CD14-positive monocyte (primary cell): ENCODE measurements around the gene DNAH2. TPM values are rescaled to one million over a fixed set of nuclear protein-coding genes. Genes with fewer than 3 reads are reported as not detected.

ENCODE experiments used
- DNase-seq, 3 donors: peaks; one replicate each; pipeline ENCODE4 v3.0.0-alpha.2; 2011 to 2022
- H2AFZ ChIP-seq: 2 replicates; pipeline ENCODE4 v1.6.0; 2012; ENCODE audit warnings: mild to moderate bottlenecking, low read depth, low read length, inconsistent platforms; ENCODE audit not compliant: insufficient read depth, poor library complexity, severe bottlenecking
- H3K27ac ChIP-seq, 2 donors: 1 replicate in 1 of 2; 2 replicates in 1 of 2; pipeline ENCODE4 v1.5.1; 2012 to 2013; ENCODE audit warnings: low read length in 2 of 2, control low read depth in 1 of 2, inconsistent platforms in 1 of 2, low read depth in 1 of 2, mild to moderate bottlenecking in 1 of 2
- H3K27me3 ChIP-seq, 2 donors: one replicate each; pipeline versions ENCODE4 v1.6.0 to v1.6.1; 2011 to 2013; ENCODE audit warnings: low read length in 2 of 2; ENCODE audit not compliant: control insufficient read depth in 2 of 2, insufficient read depth in 2 of 2
- H3K36me3 ChIP-seq, 2 donors: replicated peaks in 1 of 2; 1 replicate in 1 of 2; 2 replicates in 1 of 2; pipeline versions ENCODE4 v1.5.1 to v1.6.1; 2012 to 2013; ENCODE audit warnings: low read length in 2 of 2, control low read depth in 1 of 2, inconsistent platforms in 1 of 2, mild to moderate bottlenecking in 1 of 2; ENCODE audit not compliant: insufficient read depth in 2 of 2, control insufficient read depth in 1 of 2
- H3K4me1 ChIP-seq, 2 donors: 1 replicate in 1 of 2; 2 replicates in 1 of 2; pipeline versions ENCODE4 v1.5.1 to v1.6.1; 2012 to 2013; ENCODE audit warnings: low read length in 2 of 2, control low read depth in 1 of 2, inconsistent platforms in 1 of 2, mild to moderate bottlenecking in 1 of 2, moderate library complexity in 1 of 2; ENCODE audit not compliant: insufficient read depth in 2 of 2, control insufficient read depth in 1 of 2
- H3K4me2 ChIP-seq: replicated peaks from 2 replicates; pipeline ENCODE3; 2012; ENCODE audit warnings: low read length, moderate library complexity, mild to moderate bottlenecking; ENCODE audit not compliant: poor library complexity, severe bottlenecking; ENCODE audit errors: extremely low read depth
- H3K4me3 ChIP-seq, 3 experiments: fragments of 200-600 bp in 1 of 3; sonication (generic) in 1 of 3; replicated peaks in 1 of 3; 1 replicate in 2 of 3; 2 replicates in 1 of 3; pipeline ENCODE4 v1.5.1; 2011 to 2013; ENCODE audit warnings: low read length in 3 of 3, mild to moderate bottlenecking in 3 of 3, control low read depth in 2 of 3, low read depth in 2 of 3, inconsistent platforms in 1 of 3, moderate library complexity in 1 of 3
- H3K79me2 ChIP-seq: 2 replicates; pipeline ENCODE4 v1.6.0; 2012; ENCODE audit warnings: mild to moderate bottlenecking, control low read depth, inconsistent platforms, low read length, moderate library complexity; ENCODE audit not compliant: insufficient read depth
- H3K9ac ChIP-seq: 2 replicates; pipeline ENCODE4 v1.6.0; 2017; ENCODE audit warnings: low read length, mild to moderate bottlenecking; ENCODE audit not compliant: insufficient read depth, poor library complexity, severe bottlenecking
- H3K9me3 ChIP-seq, 2 donors: replicated peaks in 1 of 2; 1 replicate in 1 of 2; 2 replicates in 1 of 2; pipeline versions ENCODE4 v1.5.1 to v1.6.1; 2012 to 2013; ENCODE audit warnings: low read length in 2 of 2, control low read depth in 1 of 2; ENCODE audit not compliant: control insufficient read depth in 1 of 2, insufficient read depth in 1 of 2
- H4K20me1 ChIP-seq: 2 replicates; pipeline ENCODE4 v1.6.0; 2012; ENCODE audit warnings: mild to moderate bottlenecking, low read length, control low read depth, moderate library complexity; ENCODE audit not compliant: insufficient read depth
- H3K27ac Mint-ChIP-seq, 7 donors: one replicate each; pipeline ENCODE4 v1.8.0; 2020; ENCODE audit warnings: mild to moderate bottlenecking in 7 of 7, mixed read lengths in 7 of 7, moderate library complexity in 6 of 7, inconsistent platforms in 2 of 7
- H3K27me3 Mint-ChIP-seq, 3 donors: one replicate each; pipeline ENCODE4 v1.8.0; 2021 to 2022; ENCODE audit warnings: low read depth in 3 of 3, mild to moderate bottlenecking in 3 of 3, mixed read lengths in 3 of 3, moderate library complexity in 3 of 3, inconsistent platforms in 1 of 3
- H3K36me3 Mint-ChIP-seq, 2 donors: one replicate each; pipeline ENCODE4 v1.8.0; 2020; ENCODE audit warnings: mixed read lengths in 2 of 2, inconsistent platforms in 1 of 2, mild to moderate bottlenecking in 1 of 2
- H3K4me1 Mint-ChIP-seq: one replicate; pipeline ENCODE4 v1.8.0; 2020; ENCODE audit warnings: mild to moderate bottlenecking, mixed read lengths
- H3K4me3 Mint-ChIP-seq, 2 donors: one replicate each; pipeline ENCODE4 v1.8.0; 2020; ENCODE audit warnings: mild to moderate bottlenecking in 2 of 2, mixed read lengths in 2 of 2, moderate library complexity in 1 of 2
- H3K9me3 Mint-ChIP-seq, 7 donors: one replicate each; pipeline ENCODE4 v1.8.0; 2020 to 2022; ENCODE audit warnings: mixed read lengths in 7 of 7, mild to moderate bottlenecking in 6 of 7, moderate library complexity in 6 of 7, inconsistent platforms in 2 of 7
- CTCF ChIP-seq: fragments of 200-600 bp; IDR thresholded peaks from one replicate; pipeline ENCODE4 v1.8.0; 2022; ENCODE audit warnings: antibody characterized with exemption, mild to moderate bottlenecking
- WGBS: methylation state at CpG from one replicate; pipeline ENCODE4 v1.1.5; 2013; ENCODE audit warnings: missing lambda C conversion rate; ENCODE audit not compliant: insufficient coverage; 5-methylcytosine and 5-hydroxymethylcytosine counted together
- intact Hi-C, 2 donors: fragments of 100-400 bp; cut with micrococcal nuclease; formaldehyde crosslinking; loops; one replicate each; pipeline versions ENCODE4 v1.15.0 to v1.15.1; 2023
- polyA plus RNA-seq, 3 donors: library from polyadenylated mRNA; depleted of rRNA in 1 of 3; unstranded in 2 of 3; stranded (reverse) in 1 of 3; fragments of 300-500 nt in 2 of 3; fragments of >200 nt in 1 of 3; fragmentation: Illumina TruSeq in 2 of 3; gene quantifications; 1 replicate in 2 of 3; 2 replicates in 1 of 3; pipeline ENCODE4 v1.2.3, GENCODE V29; 2012 to 2021

Gene DNAH2
- polyA plus RNA-seq, 3 donors = 0.03 to 0.15 TPM; not detected in 1

- Histone ChIP-seq H4K20me1 (peaks cover 66% of the 10 kb centered on the region), H3K9ac (no peak within 1 kb of the TSS), H3K27me3 (no peaks in the 10 kb centered on the region), H3K79me2 (peaks cover 43% of the 10 kb centered on the region), H2AFZ (no peak within 1 kb of the TSS), H3K9me3 (no peaks in the 10 kb centered on the region), H3K36me3 (peaks cover 42 to 55% of the 10 kb centered on the region in 2 donors), H3K4me2 (peak within 1 kb of the TSS; percentile 98), H3K4me1 (peaks cover 45 to 62% of the 10 kb centered on the region in 2 donors), H3K4me3 (peak within 1 kb of the TSS in 1 of 3 experiments; percentile 95), H3K27ac (peak within 1 kb of the TSS; percentile 94 to 95)
- no peak within 1 kb of the TSS for H3K4me3 Mint-ChIP-seq
- no peak for DNase-seq
- TF ChIP-seq CTCF = no peak
- peaks cover 43 to 64% of the 10 kb centered on the region in 2 donors for H3K36me3 Mint-ChIP-seq
- peaks cover 0 to 4% (median 2%) of the 10 kb centered on the region in 3 donors for H3K27me3 Mint-ChIP-seq
- intact Hi-C loops = no loop called here
- 89% methylated on average over 52 of the region's 57 CpGs for WGBS
- peak within 1 kb of the TSS in 2 of 7 donors; percentile 61 to 70 for H3K27ac Mint-ChIP-seq
- H3K4me1 Mint-ChIP-seq = peaks cover 13% of the 10 kb centered on the region
- H3K9me3 Mint-ChIP-seq = no peaks in the 10 kb centered on the region
These were observed 137.5 kb downstream of the DNAH2 start, which contains the start of gene TMEM88 for GRCh38 chr17:7854851-7855659. Gene TMEM88, plus strand, starts transcription at chr17:7855066. Its CDS starts 9 bp downstream, at chr17:7855075.

GRCh38 chr17:7855660-7856010, 138.1 kb downstream of the DNAH2 start:
- intact Hi-C loops = loop anchor here (2.0 kb wide), 3 partner anchors 13 to 33 kb away; partner anchors contain the start of gene KDM6B (in 1 of the 2)
- H3K9me3 ChIP-seq = no peaks in the 10 kb centered on the region
- H3K36me3 Mint-ChIP-seq = peaks cover 37 to 60% of the 10 kb centered on the region in 2 donors
- H3K4me3 ChIP-seq = peak overlapping the region in 1 of 3 experiments; percentile 95
- WGBS = 32% methylated on average over 10 of the region's 15 CpGs
- no peak overlapping the region for H3K9ac ChIP-seq
- H3K4me3 Mint-ChIP-seq = no peak overlapping the region
- H3K36me3 ChIP-seq = peaks cover 36 to 55% of the 10 kb centered on the region in 2 donors
- H4K20me1 ChIP-seq = peaks cover 60% of the 10 kb centered on the region
- H3K27ac Mint-ChIP-seq = no peak overlapping the region
- H3K4me2 ChIP-seq = peak overlapping the region; percentile 98
- H3K4me1 Mint-ChIP-seq = peaks cover 13% of the 10 kb centered on the region
- H3K9me3 Mint-ChIP-seq = no peaks in the 10 kb centered on the region
- TF ChIP-seq CTCF = no peak
- no peak for DNase-seq
- no peaks in the 10 kb centered on the region for H3K27me3 ChIP-seq
- peaks cover 45 to 62% of the 10 kb centered on the region in 2 donors for H3K4me1 ChIP-seq
- peaks cover 47% of the 10 kb centered on the region for H3K79me2 ChIP-seq
- peaks cover 0 to 4% (median 2%) of the 10 kb centered on the region in 3 donors for H3K27me3 Mint-ChIP-seq
- no peak overlapping the region for H2AFZ ChIP-seq
- H3K27ac ChIP-seq = peak overlapping the region; percentile 94 to 95
